GM12875 (cell line): Measurements from ENCODE around the gene IFT52.

Experiments used
- H3K4me3 ChIP-seq: one replicate; pipeline ENCODE4 v1.5.1; 2011; ENCODE audit warnings: low read depth, low read length, control low read depth
- CTCF ChIP-seq: IDR thresholded peaks from 2 replicates; pipeline ENCODE4 v1.5.1; 2011; ENCODE audit warnings: low read depth, mild to moderate bottlenecking, control low read depth, inconsistent platforms, low read length, moderate library complexity, borderline replicate concordance; ENCODE audit not compliant: insufficient read depth

The IFT52 gene

DNA sequence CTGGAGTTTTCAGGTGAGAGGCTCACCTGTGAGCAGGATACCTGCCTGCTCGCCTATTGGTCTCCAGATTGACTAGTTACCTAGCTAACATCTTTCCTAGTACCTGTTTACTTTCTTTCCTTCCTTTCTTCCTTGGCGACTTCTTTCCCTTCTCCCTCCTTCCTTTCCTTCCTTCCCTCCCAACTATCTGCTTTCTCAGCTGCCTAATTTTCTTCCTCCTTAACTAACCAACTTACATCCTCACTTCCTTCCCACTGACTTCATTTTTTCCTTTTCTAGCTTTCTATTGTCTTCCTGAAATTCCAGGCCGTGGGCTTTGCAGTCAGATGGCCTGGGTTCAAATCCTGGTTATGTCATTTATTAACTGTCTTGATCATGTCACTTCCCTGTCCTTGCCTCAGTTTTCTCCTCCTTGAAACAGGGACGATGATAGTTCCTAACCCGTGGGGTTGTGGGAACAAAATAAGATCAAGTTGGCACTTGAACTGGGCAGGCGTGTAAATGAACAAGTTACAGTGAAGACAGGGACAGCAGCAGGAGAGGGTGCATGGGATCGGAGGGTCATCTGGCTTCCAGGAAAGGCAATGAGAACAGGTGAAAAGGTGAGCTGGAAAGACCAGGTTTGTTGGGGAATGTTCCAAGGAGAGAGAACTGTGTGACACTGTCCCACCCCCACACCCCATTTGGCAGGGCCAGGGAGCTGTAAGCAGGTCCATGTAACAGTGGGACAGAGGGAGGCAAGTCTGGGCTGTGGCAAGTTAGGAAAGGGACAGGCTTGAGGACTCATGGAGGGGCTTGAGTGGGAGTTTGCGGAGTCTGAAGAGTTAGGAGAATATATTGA, 31.4 kb upstream of the IFT52 start:
- TF ChIP-seq CTCF: no peak
- no peak overlapping the region for H3K4me3 ChIP-seq

DNA sequence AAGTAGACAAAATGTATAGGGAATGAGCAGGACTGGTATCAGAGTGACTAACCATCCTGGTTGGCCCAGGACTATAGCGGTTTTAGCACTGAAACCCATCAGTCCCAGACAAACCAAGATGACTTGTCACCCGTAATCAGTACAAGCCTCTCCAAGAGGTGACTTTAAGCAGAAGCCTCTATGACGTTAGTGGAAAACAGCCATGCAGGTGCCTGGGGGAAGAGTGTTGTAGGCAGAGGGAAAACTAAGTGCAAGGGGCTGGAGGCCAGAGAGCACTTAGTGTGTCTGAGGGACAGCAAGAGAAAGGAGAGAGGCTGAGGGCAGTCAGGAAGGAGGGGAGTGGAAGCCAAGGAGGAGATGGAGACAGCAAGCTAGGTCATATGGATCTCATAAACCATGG, 29.8 kb upstream of the IFT52 start:
- H3K4me3 ChIP-seq: no peak overlapping the region
- no peak for TF ChIP-seq CTCF

DNA sequence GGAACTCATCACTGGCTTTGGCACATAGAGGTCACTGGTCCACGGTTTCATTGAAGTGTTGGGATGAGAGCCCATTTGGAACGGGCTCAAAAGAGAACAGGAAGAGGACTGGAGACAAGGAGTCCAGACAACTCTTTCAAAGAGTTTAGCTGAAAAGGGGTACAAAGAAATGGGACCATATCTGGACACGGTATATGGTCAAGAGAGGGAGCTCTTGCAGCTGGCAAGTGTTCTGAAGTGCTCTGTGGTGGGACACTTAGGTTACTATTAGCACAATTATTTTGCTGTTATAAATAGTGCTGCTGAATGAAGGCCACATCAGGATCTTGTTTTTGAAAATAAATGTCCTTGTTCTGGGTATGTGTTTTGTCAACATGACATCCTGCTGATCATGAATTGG, 27.3 kb upstream of the IFT52 start:
- no peak for TF ChIP-seq CTCF
- no peak overlapping the region for H3K4me3 ChIP-seq

DNA sequence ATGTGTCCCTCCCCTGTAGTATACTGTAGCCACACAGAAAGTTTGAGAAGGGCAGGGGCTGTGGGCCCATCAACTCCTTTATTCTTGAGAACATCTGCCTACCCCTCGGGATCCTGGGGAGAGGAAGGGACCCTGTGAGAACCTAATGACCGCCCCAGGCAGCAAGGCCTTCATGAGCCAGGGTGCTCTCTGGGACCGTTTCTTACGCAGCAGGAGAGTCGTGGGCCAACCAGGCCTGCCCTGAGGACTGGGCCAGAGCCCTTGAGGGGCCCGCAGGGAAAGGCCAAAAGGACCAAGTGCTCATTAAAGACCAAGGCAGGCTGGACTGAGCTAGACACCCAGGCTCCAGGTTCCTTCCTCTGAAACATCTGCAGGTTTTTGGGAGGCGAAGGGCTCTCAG, 26.7 kb upstream of the IFT52 start:
- TF ChIP-seq CTCF: no peak

DNA sequence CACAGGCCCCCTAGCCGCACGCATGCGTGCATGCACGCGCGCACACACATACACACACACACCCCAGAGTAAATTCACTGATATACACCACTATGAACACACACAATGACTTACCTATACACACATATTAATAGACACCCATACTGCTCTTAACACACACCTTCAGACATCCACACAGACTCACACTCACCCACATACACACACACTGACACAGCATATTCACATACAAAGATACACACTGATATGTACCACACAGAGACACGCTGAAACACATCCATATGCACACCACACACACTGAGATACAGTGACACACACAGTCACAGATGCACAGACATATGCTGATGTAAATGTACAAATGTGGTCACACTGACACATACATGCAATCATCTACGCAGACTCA, 26.3 kb upstream of the IFT52 start:
- no peak overlapping the region for H3K4me3 ChIP-seq
- TF ChIP-seq CTCF: no peak

More for the DNA sequence above, 26.7 kb upstream of the IFT52 start:
- H3K4me3 ChIP-seq: no peak overlapping the region

DNA sequence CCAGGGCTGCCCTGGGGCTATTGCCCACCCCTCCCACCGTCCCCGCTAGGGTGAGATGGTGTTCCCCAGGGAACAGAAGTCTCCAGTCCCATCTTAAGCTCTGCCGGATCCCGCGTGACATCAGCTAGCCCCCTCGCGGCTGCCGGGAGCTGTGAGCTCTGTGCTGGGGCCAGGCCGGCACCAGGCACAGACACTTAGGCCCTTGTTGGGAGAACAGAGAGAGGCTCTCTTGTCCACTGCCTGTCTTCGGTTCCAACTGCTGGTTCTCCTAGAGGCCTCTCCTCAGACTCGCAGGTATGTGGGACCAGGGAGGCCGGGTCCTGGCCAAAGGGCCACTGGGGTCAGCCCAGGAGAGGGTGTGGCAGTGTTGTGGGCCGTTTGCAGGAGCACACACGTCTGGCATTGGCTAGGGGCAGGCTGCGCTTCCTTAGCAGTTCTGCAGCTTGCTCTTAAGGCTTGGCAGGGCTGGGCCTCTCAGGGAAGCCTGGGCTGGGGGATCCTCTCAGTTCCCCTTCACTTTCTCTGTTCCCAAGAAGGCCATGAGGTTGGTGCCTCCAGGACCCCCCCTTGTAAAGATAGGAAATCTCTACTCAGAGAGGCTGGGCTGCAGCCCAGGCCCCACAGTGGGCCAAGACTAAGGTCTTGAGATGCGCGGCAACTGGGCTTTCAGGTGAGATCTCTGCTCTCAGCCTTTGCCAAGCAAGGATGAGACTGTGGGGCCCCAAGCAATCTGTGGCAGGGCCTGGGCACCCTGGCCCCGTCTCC, 25.6 kb upstream of the IFT52 start:
- no peak overlapping the region for H3K4me3 ChIP-seq
- no peak for TF ChIP-seq CTCF

DNA sequence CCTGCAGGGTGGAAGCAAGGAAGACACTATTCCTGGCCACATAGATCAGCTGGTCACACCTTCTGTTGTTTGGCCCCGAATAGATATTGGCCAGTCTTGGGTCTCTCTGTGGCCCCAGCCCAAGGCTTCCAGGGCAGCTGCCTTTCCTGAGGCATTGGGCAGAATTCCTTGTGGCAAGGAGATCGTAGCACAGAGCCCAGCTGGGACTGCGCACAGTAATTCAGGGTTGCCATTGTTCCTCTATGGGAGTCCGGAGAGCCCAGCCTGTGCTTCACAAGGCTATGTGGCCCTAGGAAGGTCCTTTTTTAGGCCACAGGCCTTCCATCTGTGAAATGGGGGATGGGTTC, 25.0 kb upstream of the IFT52 start:
- no peak overlapping the region for H3K4me3 ChIP-seq
- TF ChIP-seq CTCF: no peak
